Prostate gland (tissue), 2 donors: Measurements from ENCODE around the gene HNRNPA3.

Experiments used
- CTCF ChIP-seq, 4 experiments: fragments of 200-600 bp in 2 of 4; fragments of 450-650 bp in 2 of 4; sonication (generic) in 2 of 4; IDR thresholded peaks; 1 replicate in 3 of 4; 2 replicates in 1 of 4; pipeline ENCODE4 v1.5.1; 2016 to 2019; ENCODE audit warnings: antibody characterized with exemption in 4 of 4, mild to moderate bottlenecking in 2 of 4, moderate library complexity in 2 of 4
- POLR2A ChIP-seq: fragments of 450-650 bp; IDR thresholded peaks from one replicate; pipeline ENCODE4 v1.6.1; 2016; ENCODE audit warnings: antibody characterized with exemption, mild to moderate bottlenecking
- POLR2AphosphoS5 ChIP-seq: sonication (generic); formaldehyde crosslinking; IDR thresholded peaks from one replicate; pipeline ENCODE4 v1.6.1; 2017; ENCODE audit warnings: antibody characterized with exemption

- no peak for TF ChIP-seq CTCF (IDR thresholded peaks at IDR 0.05)
- no peak for TF ChIP-seq POLR2AphosphoS5
- TF ChIP-seq POLR2A: no peak
Observed at GRCh38 chr2:177192788-177193187, 19.8 kb upstream of the HNRNPA3 start.
